K562 (cell line): ENCODE results near the gene RERE. TPM values are rescaled to one million over a fixed set of nuclear protein-coding genes. Genes with fewer than 3 reads are reported as not detected.

ENCODE experiments used
- DMBX1 ChIP-seq: fragments of 250-450 bp; sonication (Bioruptor Pico); IDR thresholded peaks from 2 replicates; pipeline ENCODE4 v1.8.0; 2022; ENCODE audit warnings: inconsistent platforms, mild to moderate bottlenecking, moderate library complexity, borderline replicate concordance
- FOSL1 ChIP-seq: fragments of 200-800 bp; sonication (Bioruptor generic); conservative IDR thresholded peaks from 2 replicates; pipeline ENCODE4 v1.6.1; 2016; ENCODE audit warnings: missing genetic modification characterization, missing compliant biosample characterization
- GABPA ChIP-seq: fragments of 200-800 bp; sonication (Bioruptor generic); conservative IDR thresholded peaks from 2 replicates; pipeline ENCODE4 v1.6.1; 2016; ENCODE audit warnings: low read depth, missing genetic modification characterization, missing compliant biosample characterization
- JUND ChIP-seq, 2 experiments: IDR thresholded peaks; 2 replicates in 1 of 2; 3 replicates in 1 of 2; pipeline ENCODE4 v1.6.1; 2011; ENCODE audit warnings: borderline replicate concordance in 2 of 2, low read depth in 2 of 2, low read length in 2 of 2, improper control_type of control experiment in 1 of 2, missing biosample characterization in 1 of 2, missing genetic modification characterization in 1 of 2, missing genetic modification reagents in 1 of 2
- SMARCA4 ChIP-seq: fragments of 450-650 bp; IDR thresholded peaks from 2 replicates; pipeline ENCODE4 v1.6.1; 2016
- STAG1 ChIP-seq: sonication (generic); formaldehyde crosslinking; IDR thresholded peaks from 2 replicates; pipeline ENCODE4 v1.5.0; 2020; ENCODE audit warnings: missing genetic modification reagents, borderline replicate concordance
- TAF9B ChIP-seq: fragments of 450-650 bp; IDR thresholded peaks from 2 replicates; pipeline ENCODE4 v1.6.1; 2018; ENCODE audit warnings: mild to moderate bottlenecking; ENCODE audit not compliant: partially characterized antibody
- TSHZ1 ChIP-seq: fragments of 250-450 bp; sonication (Bioruptor Pico); IDR thresholded peaks from 2 replicates; pipeline ENCODE4 v1.4.0; 2020; ENCODE audit warnings: mild to moderate bottlenecking, moderate library complexity
- ZNF592 ChIP-seq: fragments of 450-650 bp; IDR thresholded peaks from 2 replicates; pipeline ENCODE4 v1.6.1; 2017; ENCODE audit warnings: antibody characterized with exemption, mild to moderate bottlenecking
- polyA plus RNA-seq, 8 experiments: library from polyadenylated mRNA; depleted of rRNA in 4 of 8; stranded (reverse) in 5 of 8; unstranded in 3 of 8; fragments of >200 nt; fragmentation: Nextera tagmentation in 2 of 8; fragmentation: Illumina TruSeq in 1 of 8; extraction: Ambion mirVana in 2 of 8; extraction: Trizol in 1 of 8; gene quantifications; 2 replicates each; pipeline versions ENCODE4 v1.2.1 to v1.2.3, GENCODE V29; 2011 to 2014; ENCODE audit warnings: inconsistent platforms in 1 of 8, missing spikeins in 1 of 8
- total RNA-seq, 7 experiments: library from RNA; depleted of rRNA in 6 of 7; stranded (reverse); fragments of >200 nt in 6 of 7; fragmentation: Illumina TruSeq in 2 of 7; extraction: Trizol in 2 of 7; gene quantifications; 2 replicates each; pipeline versions ENCODE4 v1.2.1 to v1.2.3, GENCODE V29; 2011 to 2021; ENCODE audit warnings: low replicate concordance in 1 of 7
- TF ChIP-seq, protein P1 (sequence below), 2 experiments: fragments of 450-650 bp in 1 of 2; sonication (generic) in 1 of 2; formaldehyde crosslinking in 1 of 2; IDR thresholded peaks in 1 of 2; conservative IDR thresholded peaks in 1 of 2; 2 replicates each; pipeline versions ENCODE4 v1.6.1 to v1.8.1; 2016 to 2023; ENCODE audit warnings: mild to moderate bottlenecking in 2 of 2, moderate library complexity in 2 of 2, inconsistent platforms in 1 of 2, missing genetic modification reagents in 1 of 2
- TF ChIP-seq, protein P2 (sequence below): fragments of 450-650 bp; IDR thresholded peaks from 2 replicates; pipeline ENCODE4 v1.6.1; 2016
- TF ChIP-seq, protein P3 (sequence below): conservative IDR thresholded peaks from 2 replicates; pipeline ENCODE4 v1.6.1; 2011; ENCODE audit warnings: low read depth, mild to moderate bottlenecking, low read length; ENCODE audit not compliant: control insufficient read depth
- TF ChIP-seq, protein P4 (sequence below): fragments of 450-650 bp; IDR thresholded peaks from 2 replicates; pipeline ENCODE4 v1.6.1; 2016; ENCODE audit warnings: low read depth, mild to moderate bottlenecking, moderate library complexity

Gene RERE
- total and polyA plus RNA-seq, 9 of the 15 experiments (the other 6 are each of a cell fraction or from before 2014, with no cell fraction given) = 3.0 to 51.5 (median 13.4) TPM

- TF ChIP-seq, protein P1, sequence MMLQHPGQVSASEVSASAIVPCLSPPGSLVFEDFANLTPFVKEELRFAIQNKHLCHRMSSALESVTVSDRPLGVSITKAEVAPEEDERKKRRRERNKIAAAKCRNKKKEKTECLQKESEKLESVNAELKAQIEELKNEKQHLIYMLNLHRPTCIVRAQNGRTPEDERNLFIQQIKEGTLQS (IDR thresholded peaks at IDR 0.05) = peak; percentile 60
- TF ChIP-seq, protein P1 (CRISPR knock-in tag; conservative IDR thresholded peaks at IDR 0.05) = no peak
- no peak for TF ChIP-seq DMBX1 (CRISPR knock-in tag)
- TF ChIP-seq TAF9B = peak; percentile 40
- TF ChIP-seq TSHZ1 = no peak
- peak; percentile 44; the same call in 1 of the 2 replicates for TF ChIP-seq FOSL1 (tag)
- TF ChIP-seq SMARCA4 = peak; percentile 61; the same call in 1 of the 2 replicates
- no peak for TF ChIP-seq STAG1 (CRISPR knock-in tag)
- 0 out of 2 replicates have a peak, but pooled peaks have one; percentile 6 for TF ChIP-seq GABPA (tag)
- TF ChIP-seq, protein P2, sequence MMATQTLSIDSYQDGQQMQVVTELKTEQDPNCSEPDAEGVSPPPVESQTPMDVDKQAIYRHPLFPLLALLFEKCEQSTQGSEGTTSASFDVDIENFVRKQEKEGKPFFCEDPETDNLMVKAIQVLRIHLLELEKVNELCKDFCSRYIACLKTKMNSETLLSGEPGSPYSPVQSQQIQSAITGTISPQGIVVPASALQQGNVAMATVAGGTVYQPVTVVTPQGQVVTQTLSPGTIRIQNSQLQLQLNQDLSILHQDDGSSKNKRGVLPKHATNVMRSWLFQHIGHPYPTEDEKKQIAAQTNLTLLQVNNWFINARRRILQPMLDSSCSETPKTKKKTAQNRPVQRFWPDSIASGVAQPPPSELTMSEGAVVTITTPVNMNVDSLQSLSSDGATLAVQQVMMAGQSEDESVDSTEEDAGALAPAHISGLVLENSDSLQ = 0 out of 2 replicates have a peak, but pooled peaks have one; percentile 12
- TF ChIP-seq, protein P3, sequence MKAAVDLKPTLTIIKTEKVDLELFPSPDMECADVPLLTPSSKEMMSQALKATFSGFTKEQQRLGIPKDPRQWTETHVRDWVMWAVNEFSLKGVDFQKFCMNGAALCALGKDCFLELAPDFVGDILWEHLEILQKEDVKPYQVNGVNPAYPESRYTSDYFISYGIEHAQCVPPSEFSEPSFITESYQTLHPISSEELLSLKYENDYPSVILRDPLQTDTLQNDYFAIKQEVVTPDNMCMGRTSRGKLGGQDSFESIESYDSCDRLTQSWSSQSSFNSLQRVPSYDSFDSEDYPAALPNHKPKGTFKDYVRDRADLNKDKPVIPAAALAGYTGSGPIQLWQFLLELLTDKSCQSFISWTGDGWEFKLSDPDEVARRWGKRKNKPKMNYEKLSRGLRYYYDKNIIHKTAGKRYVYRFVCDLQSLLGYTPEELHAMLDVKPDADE = no peak
- peak; percentile 58; the same call in 1 of the 2 replicates for TF ChIP-seq JUND (IDR thresholded peaks at IDR 0.05; ENCODE audit: borderline replicate concordance, low read depth, low read length)
- no peak; the same call in 2 of the 3 replicates for TF ChIP-seq JUND (tag; IDR thresholded peaks at IDR 0.05; ENCODE audit: borderline replicate concordance, low read depth, low read length)
- 0 out of 2 replicates have a peak, but pooled peaks have one; percentile 50 for TF ChIP-seq ZNF592
- TF ChIP-seq, protein P4, sequence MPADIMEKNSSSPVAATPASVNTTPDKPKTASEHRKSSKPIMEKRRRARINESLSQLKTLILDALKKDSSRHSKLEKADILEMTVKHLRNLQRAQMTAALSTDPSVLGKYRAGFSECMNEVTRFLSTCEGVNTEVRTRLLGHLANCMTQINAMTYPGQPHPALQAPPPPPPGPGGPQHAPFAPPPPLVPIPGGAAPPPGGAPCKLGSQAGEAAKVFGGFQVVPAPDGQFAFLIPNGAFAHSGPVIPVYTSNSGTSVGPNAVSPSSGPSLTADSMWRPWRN = 0 out of 2 replicates have a peak, but pooled peaks have one; percentile 33
Observed at GRCh38 chr1:8818325-8818775, 910 bp upstream of the RERE start (continued).
